AG04449 (cell line): ENCODE data around the gene FOXD2.

Experiments used
- CTCF ChIA-PET: fragments of 350-600 bp; formaldehyde crosslinking; extraction: SDS; loops from one replicate; lab custom pipeline; 2021; ENCODE audit warnings: antibody characterized with exemption; lab: Yijun Ruan, JAX
- POLR2A ChIA-PET: fragments of 400-600, 350-600 bp; formaldehyde crosslinking; extraction: SDS; loops from one replicate; lab custom pipeline; 2020; ENCODE audit warnings: antibody characterized with exemption, inconsistent platforms; lab: Yijun Ruan, JAX
- DNase-seq: peaks from one replicate; pipeline ENCODE4 v3.0.0-alpha.2; 2010; ENCODE audit warnings: low read depth, low spot score
- H3K4me3 ChIP-seq: 2 replicates; pipeline ENCODE4 v1.5.1; 2011; ENCODE audit warnings: low read depth, mild to moderate bottlenecking, control low read depth, low read length
- TF ChIP-seq, protein P1 (sequence below): IDR thresholded peaks from one replicate; pipeline ENCODE4 v1.5.1; 2011; ENCODE audit warnings: mild to moderate bottlenecking, moderate library complexity, low read length, control low read depth, inconsistent platforms; ENCODE audit not compliant: insufficient read depth; ENCODE audit errors: missing control alignments

FOXD2 gene

DNA sequence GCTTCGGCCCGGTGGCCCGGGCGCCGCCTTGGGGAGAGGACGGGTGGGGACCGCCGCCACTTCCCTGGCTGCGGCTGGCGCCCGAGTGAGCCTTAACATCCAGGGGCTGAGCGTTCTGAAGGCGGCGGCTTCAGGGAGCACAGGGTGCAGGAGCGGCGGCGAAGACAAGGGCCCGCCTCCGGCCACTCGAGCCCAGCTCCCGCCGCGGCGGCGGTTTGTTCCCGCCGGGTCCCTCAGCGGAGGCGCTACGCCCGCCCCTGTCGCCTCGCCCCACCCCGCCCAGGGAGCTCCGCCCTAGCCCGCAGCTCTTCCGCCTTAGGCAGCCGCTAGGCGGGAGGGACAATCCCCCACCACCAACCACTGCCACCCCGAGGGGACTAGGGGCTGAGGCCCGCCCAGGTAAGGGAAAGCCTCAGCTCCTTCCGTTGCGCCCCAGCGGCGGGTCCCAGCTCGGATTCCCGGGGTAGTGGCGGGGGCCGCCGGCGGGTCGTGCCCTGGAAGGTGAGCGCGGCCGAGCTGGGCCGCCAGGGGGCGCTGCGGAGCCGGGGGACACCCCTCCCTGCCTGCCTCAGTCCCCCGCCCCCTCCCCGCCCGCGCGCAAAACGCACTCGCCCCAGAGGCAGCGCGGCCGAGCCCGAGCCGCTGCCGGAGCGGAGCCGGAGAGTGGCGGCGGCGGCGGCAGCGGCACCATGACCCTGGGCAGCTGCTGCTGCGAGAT is at the start of gene FOXD2:
Gene FOXD2 (plus strand): TSS at position 598 of the 718 bp plus-strand sequence. CDS start 92 bp downstream, at position 690.
- ChIA-PET CTCF (interaction anchor here (0.7 to 22.8 kb wide), 40 partner anchors 11 to 546 kb away, joined by 3 to 535 read pairs (median 5); no protein-coding TSS in a partner anchor), POLR2A (interaction anchor here (0.5 to 1.1 kb wide), 6 partner anchors 14 to 259 kb away, joined by 3 to 5 read pairs (median 3); partner anchors contain the start of gene CMPK1)
- no peak for DNase-seq
- TF ChIP-seq, protein P1, sequence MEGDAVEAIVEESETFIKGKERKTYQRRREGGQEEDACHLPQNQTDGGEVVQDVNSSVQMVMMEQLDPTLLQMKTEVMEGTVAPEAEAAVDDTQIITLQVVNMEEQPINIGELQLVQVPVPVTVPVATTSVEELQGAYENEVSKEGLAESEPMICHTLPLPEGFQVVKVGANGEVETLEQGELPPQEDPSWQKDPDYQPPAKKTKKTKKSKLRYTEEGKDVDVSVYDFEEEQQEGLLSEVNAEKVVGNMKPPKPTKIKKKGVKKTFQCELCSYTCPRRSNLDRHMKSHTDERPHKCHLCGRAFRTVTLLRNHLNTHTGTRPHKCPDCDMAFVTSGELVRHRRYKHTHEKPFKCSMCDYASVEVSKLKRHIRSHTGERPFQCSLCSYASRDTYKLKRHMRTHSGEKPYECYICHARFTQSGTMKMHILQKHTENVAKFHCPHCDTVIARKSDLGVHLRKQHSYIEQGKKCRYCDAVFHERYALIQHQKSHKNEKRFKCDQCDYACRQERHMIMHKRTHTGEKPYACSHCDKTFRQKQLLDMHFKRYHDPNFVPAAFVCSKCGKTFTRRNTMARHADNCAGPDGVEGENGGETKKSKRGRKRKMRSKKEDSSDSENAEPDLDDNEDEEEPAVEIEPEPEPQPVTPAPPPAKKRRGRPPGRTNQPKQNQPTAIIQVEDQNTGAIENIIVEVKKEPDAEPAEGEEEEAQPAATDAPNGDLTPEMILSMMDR = peak; percentile 57
- peak within 1 kb of the TSS; percentile 79 for H3K4me3 ChIP-seq

DNA sequence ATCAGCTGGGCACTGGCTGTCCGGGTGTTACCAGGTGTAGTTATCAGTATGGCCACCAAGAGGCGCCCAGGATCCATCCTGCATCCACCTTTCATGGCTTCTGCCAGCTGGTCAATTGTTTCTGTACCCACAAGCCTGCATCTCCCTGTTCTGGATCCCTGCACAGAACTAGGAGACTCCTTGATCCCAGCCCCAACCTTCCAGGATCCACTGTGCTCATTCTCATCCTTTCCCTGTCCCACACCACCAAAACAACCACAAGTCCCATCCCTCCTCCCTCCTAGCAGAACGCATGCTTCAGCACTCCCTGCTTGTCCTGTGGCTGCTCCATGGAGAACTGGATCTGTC is 49.0 kb upstream of the FOXD2 start:
- no peak for DNase-seq
- CTCF ChIA-PET = interaction anchor here (0.5 to 19.0 kb wide), 19 partner anchors 8 to 339 kb away, joined by 3 to 535 read pairs (median 16); partner anchors contain the start of gene FOXD2
- TF ChIP-seq, protein P1 = peak; percentile 84
- H3K4me3 ChIP-seq = no peak overlapping the region
- POLR2A ChIA-PET = interaction anchor here (0.8 to 1.4 kb wide), 3 partner anchors 21 to 337 kb away, joined by 3 read pairs; no protein-coding TSS in a partner anchor

DNA sequence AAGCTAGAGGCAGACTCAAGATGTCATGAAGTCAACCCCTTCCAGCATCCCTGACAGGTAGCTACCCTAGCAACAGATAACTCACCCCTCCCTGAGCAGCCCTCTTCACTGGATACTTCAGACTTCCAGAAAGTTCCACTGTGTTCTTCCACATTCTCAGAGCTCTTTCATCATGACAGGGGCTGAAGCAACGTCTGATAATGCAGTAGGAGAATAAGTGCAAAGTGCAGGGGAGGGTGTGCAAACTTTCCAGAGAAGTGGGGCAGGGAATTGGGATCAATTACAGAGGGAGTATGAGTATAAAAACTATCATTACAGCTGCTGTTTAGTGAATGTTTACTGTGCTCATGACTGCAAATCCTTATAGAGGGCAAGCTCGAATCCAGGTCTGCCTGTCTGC is 48.1 kb upstream of the FOXD2 start:
- TF ChIP-seq, protein P1 = no peak
- no peak for DNase-seq
- no peak overlapping the region for H3K4me3 ChIP-seq
- POLR2A ChIA-PET = interaction anchor here (0.7 kb wide), 1 partner anchor 48 kb away, joined by 3 read pairs; the partner anchor contains the start of gene FOXD2
- CTCF ChIA-PET = interaction anchor here (0.9 to 19.0 kb wide), 18 partner anchors 9 to 338 kb away, joined by 3 to 535 read pairs (median 17); partner anchors contain the start of gene FOXD2

- CTCF ChIA-PET = interaction anchor here (1.0 to 19.0 kb wide), 12 partner anchors 9 to 337 kb away, joined by 3 to 535 read pairs (median 19); partner anchors contain the start of gene FOXD2
- no peak for DNase-seq
- no peak overlapping the region for H3K4me3 ChIP-seq
- POLR2A ChIA-PET = no interaction called here
- TF ChIP-seq, protein P1 = no peak
These were observed 47.0 kb upstream of the FOXD2 start for GRCh38 chr1:47390843-47391242.

GRCh38 chr1:47393141-47393540 is 44.7 kb upstream of the FOXD2 start:
- CTCF ChIA-PET = interaction anchor here (1.0 to 19.0 kb wide), 3 partner anchors 9 to 34 kb away, joined by 4 to 535 read pairs (median 78); partner anchors contain the start of gene FOXD2
- TF ChIP-seq, protein P1 = no peak
- POLR2A ChIA-PET = interaction anchor here (0.6 kb wide), 1 partner anchor 15 kb away, joined by 3 read pairs; no protein-coding TSS in a partner anchor
- DNase-seq = no peak
- no peak overlapping the region for H3K4me3 ChIP-seq

DNA sequence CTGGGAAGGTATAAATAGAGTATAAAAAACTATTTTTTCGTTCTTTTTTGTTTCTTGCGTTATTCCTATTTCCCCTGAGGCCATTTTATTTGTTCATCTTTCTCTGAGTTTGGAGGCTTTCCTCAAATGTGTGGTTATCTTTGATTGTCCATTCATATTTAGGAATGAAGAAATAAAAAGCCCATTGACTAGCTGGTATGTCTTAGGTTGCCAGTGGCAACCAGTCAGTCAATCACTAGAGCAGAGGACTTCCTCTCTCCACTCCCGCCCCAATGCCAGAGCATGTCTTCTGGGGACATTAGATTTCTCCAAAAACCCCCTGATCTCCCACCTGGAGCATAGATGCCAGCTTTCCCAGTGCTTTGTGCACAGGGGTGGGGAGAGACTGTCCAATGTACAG is 42.4 kb upstream of the FOXD2 start:
- TF ChIP-seq, protein P1 = no peak
- H3K4me3 ChIP-seq = no peak overlapping the region
- POLR2A ChIA-PET = no interaction called here
- CTCF ChIA-PET = interaction anchor here (0.8 to 19.0 kb wide), 4 partner anchors 12 to 331 kb away, joined by 3 to 535 read pairs (median 14); partner anchors contain the start of gene FOXD2
- no peak for DNase-seq
